Mucosa of descending colon (tissue), 3 donors: Measurements from ENCODE around the gene DEXI. TPM values are rescaled to one million over a fixed set of nuclear protein-coding genes. Genes with fewer than 3 reads are reported as not detected.

Experiments
- ATAC-seq: fragments of 200-7000 bp; cut with Tn5 transposase; one replicate; pipeline ENCODE4 v1.9.1; 2020; ENCODE audit warnings: mild to moderate bottlenecking, moderate library complexity
- DNase-seq, 3 donors: peaks; one replicate each; pipeline ENCODE4 v3.0.0-alpha.2; 2020
- H3K36me3 ChIP-seq: fragments of 200-600 bp; one replicate; pipeline ENCODE4 v1.8.0; 2021; ENCODE audit warnings: low read depth, mild to moderate bottlenecking
- H3K4me1 ChIP-seq: fragments of 200-600 bp; one replicate; pipeline ENCODE4 v1.8.0; 2021; ENCODE audit warnings: low read depth, mild to moderate bottlenecking
- H3K4me3 ChIP-seq: fragments of 200-600 bp; one replicate; pipeline ENCODE4 v1.8.0; 2021; ENCODE audit warnings: mild to moderate bottlenecking
- H3K9me3 ChIP-seq: fragments of 200-600 bp; one replicate; pipeline ENCODE4 v1.8.0; 2021; ENCODE audit warnings: mild to moderate bottlenecking
- intact Hi-C, 2 donors: fragments of 100-400 bp; cut with DNase I in 1 of 2; cut with micrococcal nuclease in 1 of 2; formaldehyde crosslinking; loops; one replicate each; pipeline versions ENCODE4 v1.11.0 to v1.11.1; 2022; cut with DNase I, micrococcal nuclease
- total RNA-seq, 3 donors: library from RNA; stranded (reverse); fragmentation: NEBNext Ultra II Directional in 2 of 3; extraction: Animal tissue kit (Norgen Biotek cat#: 25700) in 2 of 3; gene quantifications; one replicate each; pipeline versions ENCODE4 v1.2.1 to v1.2.4, GENCODE V29; 2021 to 2023
- TF ChIP-seq, protein P1 (sequence below): fragments of 200-600 bp; IDR thresholded peaks from one replicate; pipeline ENCODE4 v1.8.0; 2022; ENCODE audit warnings: antibody characterized with exemption, mild to moderate bottlenecking
- donor health status: DM: no; HTN: no; CAD: no; lungs with moderate emphysema.
- donor health status: DM: no; HTN: no; CAD: no.
- donor health status: DM: no; HTN: yes; CAD: no.

Gene DEXI
- total RNA-seq, 3 donors from 2014 or later: 18.0 to 44.8 (median 26.6) TPM

DNA sequence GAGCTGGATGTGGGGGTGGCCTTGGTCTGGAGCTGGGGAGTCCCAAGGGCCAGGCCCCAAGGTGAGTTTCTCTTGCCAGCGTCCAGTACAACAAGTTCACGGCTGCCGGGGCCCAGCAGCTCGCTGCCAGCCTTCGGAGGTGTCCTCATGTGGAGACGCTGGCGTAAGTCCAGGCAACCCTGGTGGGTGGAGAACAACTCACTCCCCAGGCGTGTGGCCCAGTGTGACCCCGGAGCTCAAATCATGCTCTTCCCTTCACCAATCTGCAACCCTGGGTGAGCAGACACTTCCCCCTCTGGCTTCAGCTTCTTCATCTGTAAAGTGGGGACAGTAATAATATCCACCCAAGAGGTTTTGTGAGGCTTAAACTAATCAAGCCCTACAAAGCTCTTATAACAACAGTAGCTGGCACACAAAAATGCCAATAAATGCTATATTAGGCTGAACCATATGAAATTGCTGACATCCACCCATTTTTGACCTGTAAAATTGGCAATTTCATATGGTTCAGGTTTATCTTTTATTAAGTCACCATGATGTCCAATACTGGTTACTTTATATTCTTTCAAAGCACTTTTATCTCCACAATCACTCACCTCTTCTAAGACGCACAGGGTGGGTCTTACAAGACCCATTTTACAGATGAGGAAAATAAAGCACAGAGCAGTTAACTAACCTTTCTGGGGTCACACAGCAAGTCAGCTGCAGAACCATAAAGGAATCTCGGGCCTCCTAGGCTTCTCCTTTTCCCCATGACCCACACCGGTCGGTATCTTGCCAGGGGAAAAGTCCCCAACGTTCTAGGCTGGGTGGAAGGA lies 19.7 kb downstream of the DEXI start:
- Histone ChIP-seq H3K4me1 (no peaks in the 10 kb centered on the region), H3K4me3 (no peak overlapping the region), H3K36me3 (no peaks in the 10 kb centered on the region), H3K9me3 (no peaks in the 10 kb centered on the region)
- DNase-seq (peak in 1 of 3 donors; percentile 58), ATAC-seq (no peak)
- intact Hi-C loops: loop anchor here in 1 of 2 donors (5.0 kb wide), 1 partner anchor 180 kb away; the partner anchor contains the start of gene NUBP1
- TF ChIP-seq, protein P1, sequence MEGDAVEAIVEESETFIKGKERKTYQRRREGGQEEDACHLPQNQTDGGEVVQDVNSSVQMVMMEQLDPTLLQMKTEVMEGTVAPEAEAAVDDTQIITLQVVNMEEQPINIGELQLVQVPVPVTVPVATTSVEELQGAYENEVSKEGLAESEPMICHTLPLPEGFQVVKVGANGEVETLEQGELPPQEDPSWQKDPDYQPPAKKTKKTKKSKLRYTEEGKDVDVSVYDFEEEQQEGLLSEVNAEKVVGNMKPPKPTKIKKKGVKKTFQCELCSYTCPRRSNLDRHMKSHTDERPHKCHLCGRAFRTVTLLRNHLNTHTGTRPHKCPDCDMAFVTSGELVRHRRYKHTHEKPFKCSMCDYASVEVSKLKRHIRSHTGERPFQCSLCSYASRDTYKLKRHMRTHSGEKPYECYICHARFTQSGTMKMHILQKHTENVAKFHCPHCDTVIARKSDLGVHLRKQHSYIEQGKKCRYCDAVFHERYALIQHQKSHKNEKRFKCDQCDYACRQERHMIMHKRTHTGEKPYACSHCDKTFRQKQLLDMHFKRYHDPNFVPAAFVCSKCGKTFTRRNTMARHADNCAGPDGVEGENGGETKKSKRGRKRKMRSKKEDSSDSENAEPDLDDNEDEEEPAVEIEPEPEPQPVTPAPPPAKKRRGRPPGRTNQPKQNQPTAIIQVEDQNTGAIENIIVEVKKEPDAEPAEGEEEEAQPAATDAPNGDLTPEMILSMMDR: no peak

DNA sequence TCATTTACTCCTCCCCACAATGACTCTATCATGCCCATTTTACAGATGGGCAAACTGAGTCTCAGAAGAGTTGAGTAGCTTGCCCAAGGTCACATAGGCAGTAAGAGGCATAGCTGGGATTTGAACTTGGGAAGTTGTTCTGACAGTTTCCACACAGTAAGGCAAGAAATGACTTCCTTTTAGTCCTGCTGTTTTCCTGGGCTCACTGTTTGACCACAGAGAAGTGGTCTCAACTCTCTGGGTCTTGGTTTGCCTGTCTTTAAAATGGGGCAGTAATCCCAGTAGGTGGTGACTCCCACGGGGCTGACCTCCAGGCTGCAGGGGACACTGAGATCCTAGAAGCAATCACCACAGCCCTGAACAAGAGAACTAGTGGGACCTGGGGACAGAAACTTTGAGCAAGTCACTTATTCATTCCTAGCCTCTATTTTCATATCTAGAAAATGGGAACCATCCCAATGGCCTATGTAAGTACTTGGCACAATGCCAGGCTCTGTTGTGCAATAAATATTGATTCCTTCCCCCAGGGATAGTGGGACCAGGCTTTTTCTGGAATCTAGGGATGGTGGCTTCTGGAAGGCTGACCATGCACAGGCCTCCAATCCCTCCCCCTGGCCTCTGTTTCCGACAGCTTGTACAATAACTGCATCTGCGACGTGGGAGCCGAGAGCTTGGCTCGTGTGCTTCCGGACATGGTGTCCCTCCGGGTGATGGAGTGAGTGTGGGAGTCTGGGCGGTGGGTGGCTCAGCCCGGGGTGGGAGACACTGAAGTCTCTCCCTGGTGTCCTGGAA lies 20.5 kb downstream of the DEXI start:
- ATAC-seq (no peak), DNase-seq (peak in 1 of 3 donors; percentile 8)
- no peaks in the 10 kb centered on the region for H3K36me3 ChIP-seq
- no peaks in the 10 kb centered on the region for H3K4me1 ChIP-seq
- intact Hi-C loops: loop anchor here in 1 of 2 donors (5.0 kb wide), 1 partner anchor 179 kb away; the partner anchor contains the start of gene NUBP1
- no peaks in the 10 kb centered on the region for H3K9me3 ChIP-seq
- H3K4me3 ChIP-seq: no peak overlapping the region
- TF ChIP-seq, protein P1: no peak

DNA sequence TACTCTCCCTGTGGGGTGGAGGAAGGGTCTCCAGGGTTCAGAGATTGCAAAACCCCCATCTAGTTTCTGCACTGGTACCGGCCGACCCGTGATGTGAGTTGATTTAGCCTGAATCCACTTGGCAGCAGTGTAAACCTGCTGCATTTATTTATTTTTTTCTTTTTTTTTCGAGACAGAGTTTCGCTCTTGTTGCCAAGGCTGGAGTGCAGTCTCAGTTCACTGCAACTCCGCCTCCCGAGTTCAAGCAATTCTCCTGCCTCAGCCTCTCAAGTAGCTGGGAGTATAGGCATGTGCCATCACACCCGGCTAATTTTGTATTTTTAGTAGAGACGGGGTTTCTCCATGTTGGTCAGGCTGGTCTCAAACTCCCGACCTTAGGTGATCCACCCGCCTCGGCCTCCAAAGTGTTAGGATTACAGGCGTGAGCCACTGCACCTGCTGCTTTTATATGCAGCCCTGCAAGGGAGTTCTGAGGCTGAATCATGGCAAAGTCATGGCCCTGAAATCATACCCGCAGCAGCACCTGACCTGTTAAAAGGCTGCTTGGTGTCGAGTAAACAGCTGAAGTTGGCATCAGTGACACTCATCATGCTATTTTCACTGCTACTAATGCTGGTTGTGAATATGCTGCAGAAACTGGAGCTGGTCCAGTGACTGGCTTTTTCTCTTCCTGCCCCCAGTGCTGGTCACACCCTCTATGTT lies 21.4 kb downstream of the DEXI start:
- no peak overlapping the region for H3K4me3 ChIP-seq
- intact Hi-C loops: loop anchor here in 1 of 2 donors (5.0 kb wide), 1 partner anchor 179 kb away; the partner anchor contains the start of gene NUBP1
- ATAC-seq (no peak), DNase-seq (peak in 1 of 3 donors; percentile 7)
- no peaks in the 10 kb centered on the region for H3K9me3 ChIP-seq
- H3K4me1 ChIP-seq: no peaks in the 10 kb centered on the region
- TF ChIP-seq, protein P1: no peak
- no peaks in the 10 kb centered on the region for H3K36me3 ChIP-seq

DNA sequence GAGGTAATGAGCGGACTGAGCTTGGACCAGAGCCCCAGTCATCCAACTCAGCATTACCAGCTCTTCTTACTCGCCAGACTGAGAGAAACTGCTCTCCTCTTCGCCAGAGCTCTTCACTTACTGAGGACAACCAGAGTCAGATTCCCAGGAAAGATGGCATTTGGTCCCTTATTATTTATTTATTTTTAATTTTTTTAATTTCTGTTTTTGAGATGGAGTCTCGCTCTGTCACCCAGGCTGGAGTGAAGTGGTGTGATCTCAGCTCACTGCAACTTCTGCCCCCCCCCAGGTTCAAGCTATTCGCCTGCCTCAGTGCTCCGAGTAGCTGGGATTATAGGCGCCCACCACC lies 23.3 kb downstream of the DEXI start:
- ATAC-seq (no peak), DNase-seq (no peak)
- Histone ChIP-seq H3K36me3 (no peaks in the 10 kb centered on the region), H3K4me1 (no peaks in the 10 kb centered on the region), H3K4me3 (no peak overlapping the region), H3K9me3 (no peaks in the 10 kb centered on the region)
- TF ChIP-seq, protein P1: no peak
- intact Hi-C loops: loop anchor here in 1 of 2 donors (10.0 kb wide), 1 partner anchor 404 kb away; no protein-coding TSS in a partner anchor

DNA sequence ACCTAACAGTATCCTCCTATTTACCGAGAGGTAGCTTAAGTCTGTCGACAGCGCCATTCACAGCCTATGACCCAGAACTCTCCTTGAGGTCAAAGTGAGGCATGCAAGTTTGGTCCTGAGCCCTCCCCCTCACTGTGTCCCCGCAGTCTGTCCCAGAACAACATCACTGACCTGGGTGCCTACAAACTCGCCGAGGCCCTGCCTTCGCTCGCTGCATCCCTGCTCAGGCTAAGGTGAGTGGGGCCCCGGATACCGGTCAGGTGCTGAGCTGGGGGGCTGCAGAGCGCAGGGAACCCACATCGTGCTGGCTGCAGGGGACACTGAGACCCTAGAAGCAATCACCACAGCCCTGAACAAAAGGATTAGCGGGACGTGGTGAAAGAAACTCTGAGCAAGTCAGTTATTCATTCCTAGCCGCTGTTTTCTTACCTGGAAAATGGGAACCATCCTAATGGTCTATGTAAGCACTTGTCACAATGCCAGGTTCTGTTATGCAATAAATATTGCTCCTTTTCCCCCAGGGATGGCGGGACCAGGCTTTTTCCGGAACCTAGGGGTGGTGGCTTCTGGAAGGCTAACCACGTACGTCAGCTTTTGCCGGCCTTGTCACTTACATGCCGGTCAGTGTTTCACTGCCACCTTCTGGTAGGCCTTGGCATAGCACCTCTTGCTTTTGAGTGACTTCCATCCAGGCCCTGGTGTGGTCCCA lies 23.8 kb downstream of the DEXI start:
- TF ChIP-seq, protein P1: peak; percentile 90
- peak; percentile 82 to 98 (median 83) for DNase-seq
- H3K9me3 ChIP-seq: no peaks in the 10 kb centered on the region
- H3K4me3 ChIP-seq: no peak overlapping the region
- intact Hi-C loops: loop anchor here in 1 of 2 donors (10.0 kb wide), 1 partner anchor 404 kb away; no protein-coding TSS in a partner anchor
- no peaks in the 10 kb centered on the region for H3K4me1 ChIP-seq
- H3K36me3 ChIP-seq: no peaks in the 10 kb centered on the region
- peak; percentile 95 for ATAC-seq
